ENCODE measurements around the gene TMEM229B.
"Not testable (repeated sequence)": the region's sequence is repeated elsewhere in the genome, so short reads cannot be mapped to it uniquely, and the experiment has no call there.

The TMEM229B gene

DNA sequence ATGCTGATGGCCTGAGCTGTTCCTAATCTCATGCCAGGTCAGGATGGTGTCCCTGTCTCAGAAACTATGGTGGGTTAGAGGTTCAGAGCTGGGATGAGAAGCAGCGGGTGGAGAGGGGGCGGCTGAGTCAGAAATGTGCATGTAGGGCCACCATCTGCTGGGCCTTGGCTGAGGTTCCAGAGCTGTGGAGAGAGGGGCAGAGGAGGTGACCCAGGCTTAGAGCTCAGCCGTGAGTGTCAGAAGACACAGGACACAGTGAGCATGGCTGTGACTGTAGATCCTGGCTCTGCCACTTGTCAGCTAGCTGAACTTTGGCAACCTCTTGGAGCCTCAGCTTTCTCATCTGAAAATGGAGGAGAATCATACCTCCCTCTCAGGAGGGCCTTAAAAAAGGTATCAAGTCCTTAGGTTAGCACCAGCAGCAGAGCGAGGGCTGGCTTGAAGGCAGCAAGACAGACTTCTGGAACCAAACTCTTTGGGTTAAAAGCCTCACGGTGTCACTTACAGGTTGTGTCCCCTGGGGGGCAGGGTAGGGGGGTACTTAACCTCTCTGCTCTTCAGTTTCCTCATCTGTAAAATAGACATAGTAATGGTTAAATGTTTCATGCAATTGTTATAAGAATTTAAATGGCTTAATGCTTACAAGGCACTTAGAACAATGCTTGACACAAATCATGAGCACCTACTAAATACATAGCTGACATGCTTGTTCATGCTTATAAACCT is 34.8 kb downstream of the TMEM229B start:
- no peak for DNase-seq (ENCODE audit: low read depth)

DNA sequence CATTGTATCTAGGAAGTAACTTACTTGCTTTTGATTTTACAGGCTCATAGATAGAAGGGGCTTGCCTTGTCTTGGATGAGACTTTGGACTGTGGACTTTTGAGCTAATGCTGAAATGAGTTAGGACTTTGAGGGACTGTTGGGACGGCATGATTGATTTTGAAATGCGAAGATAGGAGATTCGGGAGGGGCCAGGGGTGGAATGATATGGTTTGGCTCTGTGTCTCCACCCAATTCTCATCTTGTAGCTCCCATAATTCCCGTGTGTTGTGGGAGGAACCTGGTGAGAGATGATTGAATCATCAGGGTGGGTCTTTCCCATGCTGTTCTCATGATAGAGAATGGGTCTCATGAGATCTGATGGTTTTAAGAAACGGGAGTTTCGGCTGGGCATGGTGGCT is 36.9 kb downstream of the TMEM229B start:
- not testable (repeated sequence) for DNase-seq (ENCODE audit: low read depth)

DNA sequence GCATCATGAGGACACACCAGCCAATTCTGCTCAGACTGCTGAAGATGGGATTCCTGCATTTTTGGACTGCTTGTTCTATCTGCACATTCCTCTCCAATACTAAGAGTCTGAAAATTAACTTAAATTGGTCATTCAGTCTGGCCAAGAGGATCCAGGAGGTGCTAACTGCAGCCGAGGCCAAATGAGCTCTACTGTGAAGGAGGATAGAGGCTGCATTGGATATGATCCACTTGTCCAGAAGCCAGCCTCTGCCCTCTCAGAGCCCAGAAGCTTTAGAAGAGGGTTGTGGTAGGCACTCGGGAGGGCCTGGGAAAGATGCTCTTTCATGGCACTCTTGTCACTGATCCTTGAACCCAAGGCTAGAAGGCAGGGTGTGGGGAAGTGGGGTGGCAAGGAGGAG is 39.4 kb downstream of the TMEM229B start:
- no peak for DNase-seq (ENCODE audit: low read depth)

DNA sequence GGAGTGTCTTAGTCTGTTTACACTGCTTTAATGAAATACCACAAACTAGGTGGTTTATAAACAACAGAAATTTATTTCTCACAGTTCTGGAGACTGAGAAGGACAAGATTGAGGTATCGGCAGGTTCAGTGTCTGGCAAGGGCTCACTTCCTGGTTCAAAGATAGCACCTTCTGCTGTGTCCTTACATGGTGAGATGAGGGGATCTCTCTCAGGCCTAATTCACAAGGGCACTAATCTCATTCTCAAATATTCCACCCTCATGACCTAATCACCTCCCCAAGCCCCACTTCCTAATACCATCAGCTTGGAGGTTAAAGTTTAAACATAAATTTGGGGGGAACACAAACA is 41.5 kb downstream of the TMEM229B start:
- DNase-seq (ENCODE audit: low read depth): no peak

DNA sequence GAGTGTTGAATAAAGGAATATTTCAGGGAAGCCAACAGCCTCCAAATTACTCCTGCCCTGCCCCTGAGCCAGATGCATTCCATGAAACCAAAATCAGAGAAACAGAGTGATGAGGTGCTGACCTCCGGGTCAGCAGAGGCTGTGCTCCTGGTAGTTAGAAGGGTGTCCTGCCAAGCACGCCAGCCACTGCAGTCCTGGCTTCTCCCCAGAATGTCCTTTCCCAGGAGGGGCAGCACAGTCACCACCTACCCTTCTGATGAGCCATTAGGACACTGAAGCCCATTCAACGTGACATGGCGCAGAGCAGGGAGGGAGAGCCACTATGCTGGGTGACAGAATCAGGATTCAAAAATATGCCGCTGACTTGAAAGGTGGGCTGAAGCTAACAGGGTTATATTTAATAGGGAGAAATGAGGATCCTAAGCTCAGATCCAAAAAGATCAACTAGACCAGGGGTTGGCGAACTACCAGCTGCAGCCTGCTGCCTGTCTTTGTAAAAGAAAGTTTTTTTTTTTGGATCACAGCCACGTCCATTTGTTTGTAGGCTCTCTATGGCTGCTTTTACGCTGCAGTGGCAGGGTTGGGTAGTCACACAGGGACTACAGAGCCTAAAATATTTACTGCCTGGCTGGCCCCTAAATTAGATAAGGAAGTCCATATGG is 42.0 kb downstream of the TMEM229B start:
- no peak for DNase-seq (ENCODE audit: low read depth)

DNA sequence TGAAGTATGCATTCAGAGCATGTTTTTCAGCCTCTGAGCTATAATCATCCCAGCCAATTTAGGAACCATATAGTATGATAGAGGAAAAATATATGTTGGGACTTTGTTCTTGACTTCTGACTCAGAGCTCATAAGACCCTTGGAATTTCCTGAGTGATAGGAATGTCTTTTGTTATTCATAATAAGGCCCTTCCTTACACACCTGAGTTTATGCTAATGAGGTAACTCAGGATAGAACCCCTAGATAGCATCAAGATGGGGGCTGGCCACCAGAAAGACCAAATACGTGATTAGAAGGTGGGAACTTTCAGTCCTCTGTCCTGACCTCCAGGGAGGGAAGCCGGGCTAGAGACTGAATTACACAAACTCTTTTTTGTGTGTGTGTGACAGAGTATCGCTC is 44.1 kb downstream of the TMEM229B start:
- DNase-seq (ENCODE audit: low read depth): peak; percentile 30

DNA sequence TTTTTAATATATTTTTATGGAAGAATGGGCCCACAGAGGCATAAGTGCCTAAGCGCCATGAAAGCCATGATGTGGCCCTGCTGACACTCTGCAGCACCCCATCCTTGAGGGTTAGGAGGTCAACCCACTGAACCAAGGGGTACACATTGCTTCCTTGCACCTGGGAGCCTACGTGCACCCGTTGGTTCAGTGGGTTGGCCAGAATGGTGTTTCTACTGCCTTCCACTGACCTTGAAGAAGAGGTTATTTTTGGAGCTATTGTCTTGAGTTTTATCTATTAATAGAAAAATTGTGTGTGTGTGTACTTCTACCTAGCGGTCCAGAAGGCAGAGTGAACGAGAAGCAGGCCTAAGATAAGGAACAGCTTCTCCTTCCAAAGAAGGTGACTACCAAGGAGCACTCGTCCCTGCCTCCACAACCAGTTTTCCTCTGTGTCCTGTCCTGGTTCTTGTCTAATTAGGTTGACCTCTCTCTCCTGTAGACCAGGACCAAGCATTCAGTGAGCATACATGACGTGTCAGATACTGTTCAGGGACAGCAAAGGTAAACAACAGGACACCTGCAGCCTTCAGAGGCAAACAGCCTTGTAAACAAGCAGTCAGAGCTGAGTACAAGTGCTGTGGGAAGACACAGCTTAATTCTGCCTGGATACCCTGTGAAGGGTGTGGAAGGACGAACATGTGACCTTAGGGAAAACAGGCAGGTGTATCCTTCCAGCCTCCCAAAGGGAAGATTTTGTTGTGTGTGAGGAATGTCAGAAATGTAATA is 46.2 kb downstream of the TMEM229B start:
- no peak for DNase-seq (ENCODE audit: low read depth)

DNA sequence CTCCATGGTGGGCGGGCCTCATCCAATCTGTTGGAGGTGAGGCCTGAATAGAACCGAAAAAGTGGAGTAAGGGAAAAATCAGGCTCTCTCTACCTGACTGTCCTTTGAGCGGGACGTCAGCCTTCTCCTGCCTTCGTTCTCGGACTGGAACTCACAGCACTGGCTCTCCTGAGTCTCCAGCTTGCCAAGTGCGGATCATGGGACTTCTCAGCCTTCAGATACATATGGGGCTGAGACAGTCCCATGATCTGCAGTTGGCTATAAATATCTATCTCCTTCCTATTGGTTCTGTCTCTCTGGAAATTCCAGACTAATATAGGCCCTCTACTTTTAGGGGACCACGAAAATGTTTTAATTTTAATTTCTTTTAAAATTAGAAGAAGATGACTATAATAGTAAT is 46.8 kb downstream of the TMEM229B start:
- no peak for DNase-seq (ENCODE audit: low read depth)

DNA sequence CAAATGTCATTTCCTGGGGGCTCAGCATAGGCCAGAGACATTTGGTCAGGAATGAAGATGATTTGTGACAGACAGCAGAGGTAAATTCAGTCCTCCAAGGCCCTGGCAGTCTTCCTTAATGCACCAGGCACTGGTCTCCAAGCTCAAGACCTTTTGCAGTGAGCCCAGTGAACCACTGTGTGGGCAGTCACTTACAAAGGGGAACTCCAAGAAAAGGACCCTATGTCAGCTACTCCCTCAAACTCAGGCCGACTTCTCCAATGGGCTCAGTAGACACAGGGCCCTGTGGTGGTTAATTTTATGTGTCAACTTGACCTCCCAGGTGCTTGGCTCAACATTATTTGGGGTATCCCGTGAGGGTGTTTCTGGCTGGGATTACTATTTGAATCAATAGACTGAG is 47.3 kb downstream of the TMEM229B start:
- DNase-seq (ENCODE audit: low read depth): no peak

DNA sequence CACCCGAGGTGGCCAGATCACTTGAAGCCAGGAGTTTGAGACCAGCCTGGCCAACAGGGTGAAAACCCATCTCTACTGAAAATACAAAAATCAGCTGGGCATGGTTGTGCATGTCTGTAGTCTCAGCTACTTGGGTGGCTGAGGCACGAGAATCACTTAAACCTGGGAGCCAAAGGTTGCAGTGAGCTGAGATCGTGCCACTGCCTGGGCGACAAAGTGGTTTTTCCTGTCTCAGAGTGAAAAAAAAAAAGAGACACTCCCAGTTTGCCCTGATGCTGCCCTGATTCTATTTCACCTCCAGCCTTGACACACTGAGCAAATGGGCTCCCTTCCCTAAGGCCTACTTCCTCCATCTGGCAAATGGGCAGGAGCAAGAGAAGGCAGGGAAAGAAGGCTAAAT is 48.0 kb downstream of the TMEM229B start:
- DNase-seq (ENCODE audit: low read depth): no peak

DNA sequence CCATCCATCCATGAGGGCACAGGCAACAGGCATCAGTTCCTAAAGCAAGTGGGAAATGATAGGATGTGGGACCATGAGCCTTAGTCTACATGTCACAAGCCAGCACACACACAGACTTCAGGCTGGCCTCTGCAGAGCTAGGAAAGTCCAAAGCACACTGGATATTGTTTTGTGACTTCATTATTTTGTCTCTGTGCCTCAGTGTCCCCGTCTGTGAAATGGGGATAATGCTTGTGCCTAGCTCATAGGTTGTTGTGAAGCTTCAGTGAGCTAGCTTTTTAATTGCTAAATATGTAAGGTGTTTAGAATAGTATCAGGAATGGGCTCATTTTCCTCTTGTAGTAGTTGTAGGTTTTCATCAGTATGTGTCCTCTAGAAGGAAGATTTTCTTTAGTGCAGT is 49.6 kb downstream of the TMEM229B start:
- DNase-seq (ENCODE audit: low read depth): no peak

DNA sequence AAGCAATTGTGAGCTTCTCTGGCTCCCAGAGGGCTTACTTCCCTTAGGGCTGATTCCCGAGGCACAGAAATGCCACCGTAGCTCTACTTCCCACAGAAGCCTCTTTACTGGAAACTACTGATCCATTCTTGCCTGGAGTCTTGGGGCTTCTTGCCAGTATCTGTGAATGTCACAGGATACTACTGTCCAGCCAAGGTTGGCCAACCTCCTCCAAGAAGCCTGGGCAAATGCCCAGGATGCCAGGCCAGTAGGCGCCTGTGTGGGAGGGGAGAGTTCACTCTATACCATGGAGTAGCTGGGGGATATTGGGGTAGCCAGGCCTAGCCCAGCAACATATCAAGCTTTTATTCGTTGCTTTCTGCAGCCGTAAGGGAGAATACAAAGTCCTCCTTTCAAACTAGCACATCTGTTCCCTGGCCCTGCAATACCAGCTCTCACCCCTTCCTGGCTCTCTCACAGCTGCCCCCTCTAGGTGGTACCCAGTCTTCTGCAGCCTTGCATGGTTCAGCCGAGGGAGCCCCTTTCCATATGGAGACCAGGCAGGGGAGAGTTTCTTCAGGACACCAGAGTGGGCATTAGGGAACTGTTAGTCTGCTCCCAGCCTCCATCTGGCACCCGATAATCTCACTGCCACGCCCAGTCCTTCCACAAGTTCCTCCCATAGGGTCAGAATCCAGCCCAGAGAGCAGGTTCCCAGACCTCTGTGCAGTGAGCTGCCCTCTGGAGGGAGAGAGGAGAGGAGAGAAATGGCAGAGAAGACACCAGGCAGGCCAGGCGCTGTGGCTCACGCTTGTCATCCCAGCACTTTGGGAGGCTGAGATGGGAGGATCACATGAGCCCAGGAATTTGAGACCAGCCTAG is 52.3 kb downstream of the TMEM229B start:
- no peak for DNase-seq (ENCODE audit: low read depth)

DNA sequence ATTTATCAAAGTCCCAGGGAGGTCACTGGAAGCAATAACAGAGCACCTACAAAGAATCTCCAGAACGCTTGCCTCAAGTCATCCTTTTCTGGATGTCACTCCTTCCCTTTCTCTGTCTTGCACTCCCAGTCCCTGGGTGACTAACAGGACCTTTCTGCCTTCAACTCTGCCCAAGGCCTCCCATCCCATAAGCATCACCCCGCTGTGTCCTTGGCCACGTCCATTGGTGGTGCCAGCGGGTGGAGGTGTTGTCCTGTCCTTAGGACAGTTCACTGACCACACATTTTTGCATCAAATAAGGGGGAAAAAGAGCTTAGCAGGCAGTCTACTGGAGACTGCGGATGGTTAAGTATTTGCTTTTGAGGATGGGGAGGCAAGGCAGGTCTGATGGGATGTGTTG is 52.9 kb downstream of the TMEM229B start:
- DNase-seq (ENCODE audit: low read depth): no peak

DNA sequence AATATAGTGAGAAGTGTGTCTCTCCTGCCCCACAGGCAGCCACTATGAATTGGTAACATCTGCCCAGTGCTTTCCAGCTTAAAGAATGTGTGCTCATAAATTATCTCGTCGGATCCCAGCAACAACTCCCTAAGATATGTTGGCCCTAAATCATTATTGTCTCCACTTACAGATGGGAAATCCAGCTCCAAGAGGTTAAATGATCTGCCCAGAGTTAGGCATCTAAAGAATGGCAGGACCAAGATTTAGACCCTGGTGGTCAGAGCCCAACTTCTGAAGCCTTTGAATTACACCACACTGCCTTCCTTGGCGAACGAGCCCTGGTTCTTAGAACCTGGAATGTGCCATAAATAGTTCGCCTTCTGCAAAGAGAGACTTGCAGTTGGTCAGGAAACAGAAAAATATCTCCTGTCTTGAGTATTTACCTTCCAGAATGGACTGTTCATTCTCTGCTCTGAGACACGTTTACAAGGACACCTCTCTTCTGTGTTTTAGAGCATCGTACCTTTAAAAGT is 56.4 kb downstream of the TMEM229B start:
- no peak for DNase-seq (ENCODE audit: low read depth)

DNA sequence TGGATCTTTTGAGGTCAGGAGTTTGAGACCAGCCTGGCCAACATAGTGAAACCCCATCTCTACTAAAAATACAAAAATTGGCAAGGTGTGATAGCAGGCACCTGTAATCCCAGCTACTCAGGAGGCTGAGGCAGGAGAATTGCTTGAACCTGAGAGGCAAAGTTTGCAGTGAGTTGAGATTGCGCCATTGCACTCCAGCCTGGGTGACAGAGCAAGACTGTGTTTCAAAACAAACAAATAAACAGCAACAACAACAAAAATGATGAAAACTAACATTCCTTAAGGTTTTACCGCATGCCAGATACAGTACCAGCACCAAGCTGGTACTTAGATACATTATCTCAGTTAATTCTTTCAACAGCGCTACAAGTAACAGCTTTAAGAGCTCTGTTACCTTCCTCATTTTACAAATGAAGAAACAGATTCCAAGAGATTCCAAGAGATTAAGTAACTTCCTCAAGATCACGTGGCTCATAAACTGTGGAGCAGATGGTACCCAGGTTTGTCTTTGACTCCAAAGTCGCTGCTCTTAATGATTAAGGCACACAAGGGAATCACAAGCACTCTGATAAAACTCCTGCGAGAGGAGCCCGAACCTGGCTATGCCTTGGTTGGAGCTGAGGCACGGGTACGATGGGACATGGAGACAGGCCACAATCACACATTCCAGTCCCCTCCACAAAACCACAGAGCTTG is 58.9 kb downstream of the TMEM229B start:
- DNase-seq (ENCODE audit: low read depth): no peak

DNA sequence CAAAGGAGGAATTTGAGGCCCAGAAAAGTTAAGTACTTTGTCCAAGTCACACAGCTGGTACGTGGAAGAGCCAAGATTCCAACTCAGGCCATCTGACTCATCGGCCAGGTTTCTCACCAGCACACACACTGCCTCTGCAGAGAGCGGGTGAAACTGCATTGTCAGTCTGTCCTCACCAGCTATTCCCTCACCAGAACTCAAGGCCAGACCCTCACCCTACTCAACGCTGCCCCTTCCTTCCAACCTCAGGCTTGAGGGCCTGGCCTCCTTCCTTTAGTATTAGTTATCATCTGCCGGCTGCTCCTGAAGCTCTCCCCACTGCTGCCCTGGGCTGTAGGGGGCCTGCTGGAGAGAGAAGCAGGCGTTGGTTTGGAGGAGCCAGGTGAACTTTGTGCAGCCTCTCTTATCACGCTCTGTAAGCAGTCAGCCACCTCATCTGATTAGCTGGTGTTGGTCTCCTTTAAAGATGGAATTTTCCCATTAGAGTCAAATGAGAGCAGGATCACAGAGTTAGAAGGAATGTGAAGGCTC is 60.0 kb downstream of the TMEM229B start:
- peak; percentile 81 for DNase-seq (ENCODE audit: low read depth)

DNA sequence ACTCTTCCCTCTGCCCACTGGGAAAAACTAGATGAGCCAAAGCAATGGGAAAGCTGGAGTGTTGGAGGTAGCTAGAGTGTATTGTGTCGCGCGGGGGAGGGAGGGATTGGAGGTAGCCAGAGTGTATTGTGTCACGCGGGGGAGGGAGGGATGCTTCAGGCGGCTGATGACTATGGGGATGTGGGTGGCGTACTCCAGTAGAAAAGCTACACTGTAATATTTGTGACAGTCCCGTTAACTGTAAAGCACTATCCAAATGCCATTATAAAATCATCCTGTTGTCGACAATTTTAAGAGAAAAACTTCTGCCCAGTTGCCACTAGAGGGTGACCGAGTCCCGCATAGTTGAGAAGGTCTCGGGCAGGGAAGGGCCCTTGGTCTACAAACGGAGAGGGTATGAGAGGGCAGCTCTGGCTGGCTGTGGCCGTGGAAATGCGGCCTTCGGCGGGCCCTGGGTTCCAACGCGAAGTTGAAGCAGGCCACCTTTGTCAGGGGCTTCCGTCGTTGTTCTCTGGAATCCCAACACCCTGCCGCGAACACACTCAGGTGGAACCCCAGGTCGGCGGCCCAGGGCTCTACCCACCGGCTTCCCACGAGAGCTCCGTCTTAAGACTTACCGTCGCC is 61.4 kb downstream of the TMEM229B start:
- peak; percentile 86 for DNase-seq (ENCODE audit: low read depth)

DNA sequence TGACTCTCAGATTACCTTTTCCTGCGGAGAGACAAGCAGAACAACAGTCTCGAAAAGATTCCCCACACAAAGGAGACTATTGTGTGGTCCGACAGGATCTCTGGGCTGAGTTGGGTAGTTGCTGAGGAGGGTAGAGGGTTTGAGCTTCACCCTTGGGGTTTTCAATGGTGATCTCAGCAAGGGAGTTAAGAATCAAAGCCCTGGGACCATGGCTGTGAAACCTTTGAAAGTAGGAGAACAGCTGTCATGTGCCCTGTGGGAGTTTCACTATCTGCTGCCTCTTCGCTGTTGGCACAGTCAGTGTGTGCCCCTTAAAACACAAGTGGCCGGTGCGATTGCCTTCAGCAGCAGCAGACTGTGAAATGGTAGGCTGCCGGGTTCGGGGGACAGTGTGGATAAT is 62.4 kb downstream of the TMEM229B start:
- DNase-seq (ENCODE audit: low read depth): no peak

DNA sequence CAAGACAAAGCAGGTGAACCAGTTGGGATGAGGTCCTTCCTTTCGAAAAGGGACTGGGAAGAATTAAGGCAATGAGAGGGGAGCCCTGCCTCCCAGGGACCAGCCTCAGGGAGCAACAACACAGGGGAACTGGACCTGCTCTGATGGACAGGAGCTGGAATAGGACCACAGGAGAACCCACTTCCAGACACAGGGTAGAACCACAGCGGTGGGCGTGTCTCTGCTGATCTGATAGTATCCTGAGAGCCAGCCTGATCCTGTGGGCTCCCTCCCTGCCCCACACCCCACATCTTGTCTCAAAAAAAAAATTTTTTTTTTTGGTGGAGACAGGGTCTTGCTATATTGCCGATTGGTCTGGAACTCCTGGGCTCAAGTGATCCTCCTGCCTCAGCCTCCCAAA is 62.9 kb downstream of the TMEM229B start:
- no peak for DNase-seq (ENCODE audit: low read depth)

DNA sequence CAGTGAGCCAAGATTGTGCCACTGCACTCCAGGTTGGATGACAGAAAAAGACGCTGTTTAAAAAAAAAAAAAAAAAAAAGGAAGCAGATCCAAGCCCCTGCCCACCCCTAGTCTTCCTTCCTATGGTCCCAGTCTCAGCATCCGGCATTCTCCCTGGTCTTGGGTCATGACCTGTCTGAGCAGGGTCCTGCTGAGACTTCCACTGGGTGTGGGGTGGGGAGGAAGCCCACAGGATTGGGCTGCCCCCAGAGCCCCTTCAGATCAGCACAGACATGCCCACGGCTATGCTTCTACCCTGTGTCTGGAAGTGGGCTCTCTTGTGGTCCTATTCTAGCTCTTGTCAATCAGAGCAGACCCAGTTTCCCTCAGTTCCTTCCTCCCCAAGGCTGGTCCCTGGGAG is 64.0 kb downstream of the TMEM229B start:
- no peak for DNase-seq (ENCODE audit: low read depth)

DNA sequence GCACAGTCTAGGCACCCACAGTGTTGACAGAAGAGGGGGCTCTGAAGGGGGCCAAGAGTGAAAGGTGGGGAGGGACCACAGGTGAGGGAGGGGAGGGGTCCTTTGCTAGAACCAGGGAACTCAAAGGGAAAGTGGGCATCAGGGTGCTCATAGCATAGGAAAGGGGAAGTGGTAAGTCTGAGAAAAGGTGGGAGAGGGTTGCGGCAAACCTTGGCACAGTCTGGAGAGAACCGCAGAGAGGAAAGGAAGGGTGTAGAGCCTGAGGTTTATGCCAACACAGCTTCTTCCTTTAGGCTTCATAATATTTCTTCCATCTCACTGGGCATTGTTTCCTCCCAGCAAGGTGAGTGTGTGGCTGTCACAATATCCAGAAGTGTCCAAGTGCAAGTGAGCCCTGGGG is 65.1 kb downstream of the TMEM229B start:
- DNase-seq (ENCODE audit: low read depth): no peak

All from ELR (cell line).